SK-N-MC (cell line): ENCODE data around the gene C1orf50.

Experiments
- EZH2 ChIP-seq: fragments of 200-600 bp; sonication (generic); IDR thresholded peaks from one replicate; pipeline ENCODE4 v1.6.1; 2017; ENCODE audit warnings: antibody characterized with exemption
- POLR2AphosphoS5 ChIP-seq: IDR thresholded peaks from 2 replicates; pipeline ENCODE4 v1.6.1; 2012; ENCODE audit warnings: mild to moderate bottlenecking, low read depth, low read length, borderline replicate concordance

DNA sequence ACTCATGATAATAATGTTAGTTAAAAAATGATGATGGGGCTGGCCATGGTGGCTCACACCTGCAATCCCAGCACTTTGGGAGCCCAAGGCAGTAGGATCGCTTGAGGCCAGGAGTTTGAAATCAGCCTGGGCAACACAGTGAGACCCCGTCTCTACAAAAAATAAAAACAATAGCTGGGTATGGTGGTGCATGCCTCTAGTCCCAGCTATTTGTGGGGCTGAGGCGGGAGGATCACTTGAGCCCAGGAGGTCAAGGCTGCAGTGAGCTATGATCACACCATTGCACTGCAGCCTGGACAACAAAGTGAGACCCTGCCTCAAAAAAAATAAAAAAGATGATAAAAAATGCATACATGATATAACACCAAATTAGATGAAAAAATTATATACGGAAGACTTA lies 5.5 kb upstream of the C1orf50 start:
- TF ChIP-seq POLR2AphosphoS5, result no peak
- no peak for TF ChIP-seq EZH2
